K562 treated with DMSO at 1 percent for 48 hours (cell line): ENCODE results near the gene P2RY13. TPM values are rescaled to one million over a fixed set of nuclear protein-coding genes. Genes with fewer than 3 reads are reported as not detected.

Source experiments
- total RNA-seq: library from RNA; unstranded; fragments of 300-600 nt; gene quantifications from 2 replicates; pipeline ENCODE4 v1.2.3, GENCODE V29; 2022; ENCODE audit warnings: low replicate concordance; ENCODE audit errors: extremely low read depth

Gene P2RY13
- not detected in 2 replicates for total RNA-seq

DNA sequence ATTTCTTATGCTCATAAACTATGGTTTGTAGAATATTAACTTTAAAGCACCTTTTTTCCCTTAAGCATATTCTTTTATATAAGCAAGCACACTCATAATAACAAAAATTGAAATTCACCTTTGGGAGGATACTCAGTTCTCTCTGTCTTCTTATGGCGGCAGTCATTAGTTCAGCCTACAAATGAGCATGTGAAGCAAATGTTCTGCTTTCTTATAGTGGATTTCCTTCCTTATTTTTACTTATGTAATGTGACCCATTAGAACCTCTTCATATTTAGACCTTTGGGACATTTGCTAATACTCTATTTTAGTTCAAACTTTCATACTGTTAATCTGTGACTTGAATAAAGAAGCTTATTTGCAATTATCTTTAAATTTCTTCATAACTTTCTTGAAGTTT is at the start of gene P2RY13:
P2RY13 (minus strand) TSS at position 187 of the 400 bp plus-strand sequence; CDS start at position 166, 21 bp downstream.

DNA sequence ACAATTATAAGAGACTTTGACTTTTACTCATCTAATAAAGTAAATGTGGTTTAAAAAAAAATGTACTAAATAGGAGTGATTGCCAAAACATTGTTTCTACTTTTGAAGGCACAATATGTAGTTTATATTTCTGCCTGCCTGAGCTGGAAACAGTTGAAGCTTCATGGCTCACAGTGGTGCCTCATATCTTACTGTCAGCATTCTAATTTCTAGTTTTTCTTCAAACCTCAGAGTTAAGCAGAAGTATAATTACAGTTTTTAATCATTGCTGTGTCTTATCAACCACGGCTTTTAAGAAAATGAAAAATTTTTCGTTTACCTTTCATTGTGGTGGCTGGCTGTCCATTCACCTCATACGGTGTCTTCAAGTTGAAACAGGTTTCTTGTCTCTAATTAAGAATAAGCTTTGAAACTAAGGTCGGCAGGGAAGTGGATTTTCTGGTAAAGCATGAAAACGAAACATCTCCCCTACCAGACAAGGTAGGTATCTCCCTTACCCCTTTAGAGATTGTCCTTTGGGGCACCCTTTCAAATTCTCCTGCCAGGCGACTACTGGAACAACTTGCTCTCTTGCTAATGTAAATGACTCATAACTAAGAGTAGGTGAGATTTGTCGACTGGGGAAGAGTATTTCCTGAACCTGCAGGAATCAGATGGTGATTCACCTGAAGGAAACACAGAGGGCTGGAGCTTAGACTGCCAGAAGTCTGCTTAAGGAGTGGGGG is 12.9 kb downstream of the P2RY13 start, which contains the start of gene GPR87:
GPR87 (minus strand) TSS at position 554 of the 725 bp plus-strand sequence. CDS start 16,720 bp downstream, outside the sequence.

DNA sequence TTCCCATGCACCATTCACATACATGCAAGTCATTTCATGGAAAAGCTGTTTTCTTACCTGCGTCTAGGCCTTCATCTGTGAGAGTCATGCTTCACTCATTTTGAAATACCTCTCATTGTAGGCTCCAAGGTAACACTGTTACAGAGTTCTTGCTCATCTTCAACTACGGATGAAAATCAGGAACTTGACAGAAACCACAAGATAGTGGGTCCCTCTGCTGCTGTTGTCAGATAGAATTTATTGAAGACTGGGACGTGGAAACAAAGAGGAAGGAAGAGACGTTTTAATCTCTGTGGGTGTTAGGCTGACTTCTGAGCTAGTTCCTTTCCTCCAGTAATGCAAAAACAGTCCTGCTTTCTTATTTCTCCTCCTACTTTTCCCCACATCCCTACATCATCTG is 51.1 kb downstream of the P2RY13 start, which contains the start of gene P2RY14:
P2RY14 (minus strand) TSS at position 313 of the 400 bp plus-strand sequence. CDS start 64,226 bp downstream, outside the sequence.

Other genes starting within 250 kb of the P2RY13 start
- gene MED12L, start 243.9 kb downstream of the P2RY13 start, total RNA-seq, result not detected in 2 replicates
- not detected in 2 replicates for gene GPR171, start 126.3 kb downstream of the P2RY13 start, total RNA-seq
- not detected in 2 replicates for gene P2RY14, start 51.0 kb downstream of the P2RY13 start, total RNA-seq
- not detected in 2 replicates for gene GPR87, start 12.7 kb downstream of the P2RY13 start, total RNA-seq
- not detected in 2 replicates for gene P2RY12, start 55.2 kb upstream of the P2RY13 start, total RNA-seq
- not detected in 2 replicates for gene IGSF10, start 131.5 kb upstream of the P2RY13 start, total RNA-seq